NT2/D1 (cell line): ENCODE measurements around the gene FBLL1.

Experiments used
- YY1 ChIP-seq: IDR thresholded peaks from 2 replicates; pipeline ENCODE4 v1.6.1; 2011; ENCODE audit not compliant: insufficient read length, insufficient read depth
- ZNF274 ChIP-seq: IDR thresholded peaks from 2 replicates; pipeline ENCODE4 v1.6.1; 2011; ENCODE audit warnings: mild to moderate bottlenecking, low read depth, low read length

DNA sequence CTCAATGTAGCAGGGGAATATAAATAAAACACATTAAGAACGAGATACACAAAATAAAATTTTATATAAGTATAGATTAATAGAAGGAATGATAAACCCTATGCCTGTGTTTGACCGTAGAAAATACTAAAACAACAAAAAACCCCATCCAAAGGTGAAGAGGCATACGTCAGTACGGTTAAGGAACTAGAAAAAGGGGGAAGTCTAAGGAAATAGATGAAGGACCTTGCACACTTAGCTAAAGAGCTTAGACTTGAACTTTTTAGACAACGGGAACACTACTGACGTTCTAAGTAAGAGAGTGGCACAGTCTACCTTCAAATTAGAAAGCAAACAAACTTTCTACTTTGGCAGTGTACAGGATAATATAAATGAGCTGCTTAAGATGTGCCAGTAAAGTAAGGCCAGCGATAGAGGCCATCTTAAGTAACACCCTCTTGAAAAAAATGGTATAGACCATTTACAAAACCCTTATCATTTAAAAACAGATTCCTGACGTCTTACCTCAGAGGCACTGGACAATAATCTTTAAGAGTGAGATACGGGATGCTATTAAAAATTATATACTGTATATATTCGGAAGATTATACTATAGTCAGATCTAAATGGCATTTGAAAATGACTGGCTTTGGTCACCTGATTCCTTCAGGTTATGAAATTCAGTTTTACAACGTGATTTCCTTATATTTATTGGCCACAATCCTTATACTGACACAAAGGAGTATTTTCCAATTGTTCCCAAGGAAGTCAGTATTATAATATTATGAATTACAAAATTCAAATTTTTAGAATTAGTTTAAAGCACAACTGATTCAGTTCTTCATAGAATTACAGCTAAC lies 41.6 kb downstream of the FBLL1 start:
- TF ChIP-seq ZNF274, result no peak
- TF ChIP-seq YY1, result no peak
